GM12878 (cell line): Measurements from ENCODE around the gene SHCBP1L. TPM values are rescaled to one million over a fixed set of nuclear protein-coding genes. Genes with fewer than 3 reads are reported as not detected.

ENCODE experiments used
- ATAC-seq: fragments of 200-7000 bp; cut with Tn5 transposase; 3 replicates; pipeline ENCODE4 v1.9.1; 2020; ENCODE audit warnings: mild to moderate bottlenecking, moderate library complexity
- BruUV-seq: library from RNA; stranded (reverse); fragments of 400-500 nt; replicated peaks from 2 replicates; lab custom pipeline; 2021; lab: Mats Ljungman, UMichigan
- CTCF ChIA-PET: fragments of 300-600 bp; sonication (Branson Sonifier 250); formaldehyde crosslinking; extraction: SDS; loops from one replicate; lab custom pipeline; 2021; ENCODE audit warnings: inconsistent platforms; lab: Yijun Ruan, JAX
- POLR2A ChIA-PET: fragments of 350-600 bp; formaldehyde crosslinking; extraction: SDS; loops from one replicate; lab custom pipeline; 2021; ENCODE audit warnings: inconsistent platforms; lab: Charles Lee
- RAD21 ChIA-PET: fragments of 300-600 bp; sonication (Branson Sonifier 250); formaldehyde crosslinking; loops from one replicate; lab custom pipeline; 2023; ENCODE audit warnings: antibody characterized with exemption; ENCODE audit not compliant: unreplicated experiment; lab: Charles Lee
- SMC1A ChIA-PET: fragments of 300-600 bp; sonication (Branson Sonifier 250); formaldehyde crosslinking; loops from one replicate; lab custom pipeline; 2023; ENCODE audit not compliant: unreplicated experiment, uncharacterized antibody; lab: Charles Lee
- DNase-seq: peaks from one replicate; pipeline ENCODE4 v3.0.0-alpha.2; 2011; ENCODE audit warnings: low read depth, low spot score
- FAIRE-seq: peaks from 3 replicates; lab custom pipeline; 2011; peaks lifted over from hg19 to GRCh38; lab: Jason Lieb, UNC
- H2AFZ ChIP-seq: 2 replicates; pipeline ENCODE4 v1.6.0; 2011; ENCODE audit warnings: low read depth, low read length, control low read depth; ENCODE audit not compliant: control insufficient read depth
- H3K27ac ChIP-seq: 2 replicates; pipeline ENCODE4 v1.5.1; 2011; ENCODE audit warnings: control low read depth; ENCODE audit not compliant: control insufficient read depth, insufficient read depth
- H3K27me3 ChIP-seq, 2 experiments: replicated peaks in 1 of 2; 2 replicates each; pipeline versions ENCODE4 v1.6.0 to v1.6.1; 2011; ENCODE audit warnings: low read length in 1 of 2; ENCODE audit not compliant: control insufficient read depth in 2 of 2, insufficient read depth in 2 of 2
- H3K36me3 ChIP-seq, 2 experiments: 2 replicates each; pipeline ENCODE4 v1.5.1; 2011; ENCODE audit warnings: low read length in 1 of 2; ENCODE audit not compliant: control insufficient read depth in 2 of 2, insufficient read depth in 2 of 2
- H3K4me1 ChIP-seq: 2 replicates; pipeline ENCODE4 v1.6.1; 2011; ENCODE audit warnings: mild to moderate bottlenecking, low read length, moderate library complexity, mixed read lengths; ENCODE audit not compliant: control insufficient read depth, insufficient read depth
- H3K4me2 ChIP-seq: 2 replicates; pipeline ENCODE4 v1.6.0; 2011; ENCODE audit warnings: control low read depth; ENCODE audit not compliant: control insufficient read depth, insufficient read depth
- H3K4me3 ChIP-seq: fragments of 200-600 bp; sonication (generic); 2 replicates; pipeline ENCODE4 v1.5.1; 2016
- H3K79me2 ChIP-seq: 2 replicates; pipeline ENCODE4 v1.6.0; 2011; ENCODE audit warnings: low read length; ENCODE audit not compliant: control insufficient read depth, insufficient read depth
- H3K9ac ChIP-seq: 2 replicates; pipeline ENCODE4 v1.8.0; 2011; ENCODE audit warnings: low read length, control low read depth, mixed read lengths; ENCODE audit not compliant: control insufficient read depth, insufficient read depth
- H3K9me3 ChIP-seq: replicated peaks from 3 replicates; pipeline ENCODE4 v1.5.1; 2011; ENCODE audit warnings: mild to moderate bottlenecking, low read length; ENCODE audit not compliant: control insufficient read depth, insufficient read depth
- H4K20me1 ChIP-seq: 2 replicates; pipeline ENCODE4 v1.6.0; 2011; ENCODE audit not compliant: control insufficient read depth, insufficient read depth
- ATF7 ChIP-seq: fragments of 450-650 bp; IDR thresholded peaks from 2 replicates; pipeline ENCODE4 v1.6.1; 2016; ENCODE audit warnings: low read depth, mild to moderate bottlenecking
- ESRRA ChIP-seq: IDR thresholded peaks from 2 replicates; pipeline ENCODE4 v1.6.1; 2012; ENCODE audit warnings: mild to moderate bottlenecking, low read length, improper control_type of control experiment
- FOXK2 ChIP-seq: fragments of 450-650 bp; IDR thresholded peaks from 2 replicates; pipeline ENCODE4 v1.6.1; 2017; ENCODE audit warnings: mild to moderate bottlenecking, moderate library complexity
- FOXM1 ChIP-seq: IDR thresholded peaks from 2 replicates; pipeline ENCODE4 v1.6.1; 2012; ENCODE audit warnings: low read depth, mild to moderate bottlenecking, inconsistent platforms, low read length, moderate library complexity
- HDAC6 ChIP-seq: fragments of 200-600 bp; sonication (generic); IDR thresholded peaks from one replicate; pipeline ENCODE4 v1.8.0; 2017; ENCODE audit warnings: antibody characterized with exemption; ENCODE audit not compliant: unreplicated experiment
- MYB ChIP-seq: fragments of 150-350 bp; IDR thresholded peaks from 2 replicates; pipeline ENCODE4 v1.6.1; 2014; ENCODE audit warnings: mild to moderate bottlenecking, low read depth, low read length, borderline replicate concordance
- NFXL1 ChIP-seq: fragments of 450-650 bp; IDR thresholded peaks from 2 replicates; pipeline ENCODE4 v1.6.1; 2017; ENCODE audit warnings: antibody characterized with exemption, mild to moderate bottlenecking, borderline replicate concordance
- PAX5 ChIP-seq: IDR thresholded peaks from 2 replicates; pipeline ENCODE4 v1.6.1; 2011; ENCODE audit warnings: low read depth, low read length, borderline replicate concordance
- RAD51 ChIP-seq: fragments of 450-650 bp; IDR thresholded peaks from 2 replicates; pipeline ENCODE4 v1.6.1; 2016; ENCODE audit warnings: moderate library complexity, mild to moderate bottlenecking, inconsistent platforms
- RB1 ChIP-seq: fragments of 450-650 bp; formaldehyde crosslinking; IDR thresholded peaks from 2 replicates; pipeline ENCODE4 v1.6.1; 2017; ENCODE audit warnings: mild to moderate bottlenecking, borderline replicate concordance
- SIN3A ChIP-seq: IDR thresholded peaks from 2 replicates; pipeline ENCODE4 v1.6.1; 2012; ENCODE audit warnings: low read depth, low read length, improper control_type of control experiment
- SRF ChIP-seq, 2 experiments: IDR thresholded peaks; 2 replicates each; pipeline ENCODE4 v1.6.1; 2011; ENCODE audit warnings: low read depth in 2 of 2, low read length in 2 of 2, mild to moderate bottlenecking in 1 of 2, moderate library complexity in 1 of 2
- SUPT20H ChIP-seq: IDR thresholded peaks from 2 replicates; pipeline ENCODE4 v1.6.1; 2011; ENCODE audit warnings: low read depth, mild to moderate bottlenecking, low read length, moderate library complexity, borderline replicate concordance; ENCODE audit not compliant: control insufficient read depth
- TARDBP ChIP-seq: IDR thresholded peaks from 2 replicates; pipeline ENCODE4 v1.6.1; 2016; ENCODE audit warnings: borderline replicate concordance
- WGBS: methylation state at CpG from one replicate; pipeline ENCODE4 v1.1.6; 2016; ENCODE audit warnings: low lambda C conversion rate; ENCODE audit not compliant: insufficient replicate concordance, insufficient coverage; ENCODE audit errors: missing lambda C conversion rate; 5-methylcytosine and 5-hydroxymethylcytosine counted together
- in situ Hi-C: fragments of 300-500 bp; cut with MboI; formaldehyde crosslinking; loops from 9 replicates; pipeline ENCODE4 v1.14.3; 2018; ENCODE audit warnings: mixed read lengths
- intact Hi-C: fragments of 100-400 bp; cut with micrococcal nuclease; formaldehyde crosslinking; loops from one replicate; pipeline ENCODE4 v1.14.2; 2022; ENCODE audit not compliant: unreplicated experiment
- polyA plus RNA-seq, 11 experiments: library from polyadenylated mRNA; depleted of rRNA in 4 of 11; unstranded in 6 of 11; stranded (reverse) in 5 of 11; fragments of >200 nt; fragmentation: Nextera tagmentation in 4 of 11; fragmentation: Illumina TruSeq in 1 of 11; extraction: Ambion mirVana in 4 of 11; extraction: Trizol in 1 of 11; gene quantifications; 1 replicate in 1 of 11; 2 replicates in 10 of 11; pipeline versions ENCODE4 v1.2.1 to v1.2.3, GENCODE V29; 2011 to 2016; ENCODE audit warnings: inconsistent platforms in 2 of 11, missing spikeins in 2 of 11, low read depth in 1 of 11
- total RNA-seq, 4 experiments: library from RNA; depleted of rRNA in 3 of 4; stranded (reverse); fragments of >200 nt in 3 of 4; fragmentation: Illumina TruSeq in 1 of 4; extraction: Trizol in 1 of 4; gene quantifications; 2 replicates each; pipeline versions ENCODE4 v1.2.1 to v1.2.3, GENCODE V29; 2013 to 2021
- TF ChIP-seq, protein P1 (sequence below): fragments of 450-650 bp; IDR thresholded peaks from 2 replicates; pipeline ENCODE4 v1.6.1; 2017; ENCODE audit warnings: antibody characterized with exemption, mild to moderate bottlenecking, moderate library complexity
- TF ChIP-seq, protein P2 (sequence below): fragments of 450-650 bp; IDR thresholded peaks from 2 replicates; pipeline ENCODE4 v1.6.1; 2017; ENCODE audit warnings: borderline replicate concordance

Gene SHCBP1L
- total and polyA plus RNA-seq, 10 of the 15 experiments (the other 5 are each of a cell fraction or from before 2014, with no cell fraction given), result not detected

DNA sequence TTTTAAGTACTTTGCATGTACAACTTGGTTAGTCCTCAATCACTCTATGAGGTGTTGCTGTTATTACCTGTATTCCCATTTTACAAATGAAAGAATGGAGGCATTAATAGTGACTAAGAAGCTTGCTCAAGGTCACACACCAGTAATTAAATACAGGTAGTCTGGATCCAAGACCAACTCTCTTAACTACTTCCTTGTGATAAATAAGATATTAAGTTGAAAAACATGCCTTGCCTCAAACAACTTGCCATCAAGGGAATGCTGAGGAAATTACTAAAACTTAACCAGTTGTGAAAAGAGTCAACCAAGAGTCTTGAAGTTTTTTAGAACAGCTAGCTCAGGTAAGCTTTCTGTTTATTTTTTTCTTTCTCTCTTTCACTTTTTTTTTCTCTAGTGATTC lies 49.3 kb upstream of the SHCBP1L start (continued):
- no peak for TF ChIP-seq ATF7
- no peak for TF ChIP-seq SUPT20H
- TF ChIP-seq RAD51, result no peak
- TF ChIP-seq PAX5, result no peak
- no peak for TF ChIP-seq NFXL1
- no peak for TF ChIP-seq FOXM1
- no peak for TF ChIP-seq RB1
- no peak for TF ChIP-seq MYB

- in situ Hi-C loops, result no loop called here
- Histone ChIP-seq H2AFZ (no peak overlapping the region), H3K27me3 (no peaks in the 10 kb centered on the region), H3K4me1 (no peaks in the 10 kb centered on the region), H3K4me3 (no peak overlapping the region), H3K9ac (no peak overlapping the region), H3K4me2 (no peak overlapping the region), H4K20me1 (no peaks in the 10 kb centered on the region), H3K36me3 (no peaks in the 10 kb centered on the region), H3K27ac (no peak overlapping the region), H3K79me2 (no peaks in the 10 kb centered on the region), H3K9me3 (no peaks in the 10 kb centered on the region)
- ChIA-PET POLR2A (no interaction called here), CTCF (interaction anchor here (1.8 kb wide), 1 partner anchor 37 kb away, joined by 5 read pairs; no protein-coding TSS in a partner anchor), SMC1A (no interaction called here), RAD21 (no interaction called here)
- BruUV-seq, result no TSS peak
- intact Hi-C loops, result no loop called here
- DNase-seq, result no peak
- WGBS, result 48% methylated on average over 4 of the region's 4 CpGs
- no peak for FAIRE-seq
- ATAC-seq, result no peak
- TF ChIP-seq SIN3A, result no peak
- TF ChIP-seq ESRRA, result no peak
- TF ChIP-seq, protein P1, sequence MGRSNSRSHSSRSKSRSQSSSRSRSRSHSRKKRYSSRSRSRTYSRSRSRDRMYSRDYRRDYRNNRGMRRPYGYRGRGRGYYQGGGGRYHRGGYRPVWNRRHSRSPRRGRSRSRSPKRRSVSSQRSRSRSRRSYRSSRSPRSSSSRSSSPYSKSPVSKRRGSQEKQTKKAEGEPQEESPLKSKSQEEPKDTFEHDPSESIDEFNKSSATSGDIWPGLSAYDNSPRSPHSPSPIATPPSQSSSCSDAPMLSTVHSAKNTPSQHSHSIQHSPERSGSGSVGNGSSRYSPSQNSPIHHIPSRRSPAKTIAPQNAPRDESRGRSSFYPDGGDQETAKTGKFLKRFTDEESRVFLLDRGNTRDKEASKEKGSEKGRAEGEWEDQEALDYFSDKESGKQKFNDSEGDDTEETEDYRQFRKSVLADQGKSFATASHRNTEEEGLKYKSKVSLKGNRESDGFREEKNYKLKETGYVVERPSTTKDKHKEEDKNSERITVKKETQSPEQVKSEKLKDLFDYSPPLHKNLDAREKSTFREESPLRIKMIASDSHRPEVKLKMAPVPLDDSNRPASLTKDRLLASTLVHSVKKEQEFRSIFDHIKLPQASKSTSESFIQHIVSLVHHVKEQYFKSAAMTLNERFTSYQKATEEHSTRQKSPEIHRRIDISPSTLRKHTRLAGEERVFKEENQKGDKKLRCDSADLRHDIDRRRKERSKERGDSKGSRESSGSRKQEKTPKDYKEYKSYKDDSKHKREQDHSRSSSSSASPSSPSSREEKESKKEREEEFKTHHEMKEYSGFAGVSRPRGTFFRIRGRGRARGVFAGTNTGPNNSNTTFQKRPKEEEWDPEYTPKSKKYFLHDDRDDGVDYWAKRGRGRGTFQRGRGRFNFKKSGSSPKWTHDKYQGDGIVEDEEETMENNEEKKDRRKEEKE, result no peak
- TF ChIP-seq SRF (IDR thresholded peaks at IDR 0.05; ENCODE audit: low read depth in 2 of 2, low read length in 2 of 2), result no peak
- TF ChIP-seq TARDBP, result no peak
- no peak for TF ChIP-seq MYB
- no peak for TF ChIP-seq FOXK2
- TF ChIP-seq HDAC6, result no peak
- TF ChIP-seq, protein P2, sequence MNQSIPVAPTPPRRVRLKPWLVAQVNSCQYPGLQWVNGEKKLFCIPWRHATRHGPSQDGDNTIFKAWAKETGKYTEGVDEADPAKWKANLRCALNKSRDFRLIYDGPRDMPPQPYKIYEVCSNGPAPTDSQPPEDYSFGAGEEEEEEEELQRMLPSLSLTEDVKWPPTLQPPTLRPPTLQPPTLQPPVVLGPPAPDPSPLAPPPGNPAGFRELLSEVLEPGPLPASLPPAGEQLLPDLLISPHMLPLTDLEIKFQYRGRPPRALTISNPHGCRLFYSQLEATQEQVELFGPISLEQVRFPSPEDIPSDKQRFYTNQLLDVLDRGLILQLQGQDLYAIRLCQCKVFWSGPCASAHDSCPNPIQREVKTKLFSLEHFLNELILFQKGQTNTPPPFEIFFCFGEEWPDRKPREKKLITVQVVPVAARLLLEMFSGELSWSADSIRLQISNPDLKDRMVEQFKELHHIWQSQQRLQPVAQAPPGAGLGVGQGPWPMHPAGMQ, result no peak
- no peak for TF ChIP-seq ATF7
Observed at GRCh38 chr1:183000167-183000962, 47.4 kb upstream of the SHCBP1L start.
